Neural progenitor cell (in vitro differentiated cells): ENCODE measurements around the gene ABCC1. TPM values are rescaled to one million over a fixed set of nuclear protein-coding genes. Genes with fewer than 3 reads are reported as not detected.

ENCODE experiments used
- DNase-seq: peaks from one replicate; pipeline ENCODE4 v3.0.0-alpha.2; 2016; ENCODE audit warnings: low spot score
- H2AFZ ChIP-seq: fragments of 200-600 bp; sonication (generic); replicated peaks from 2 replicates; pipeline ENCODE4 v1.6.1; 2016; ENCODE audit warnings: antibody characterized with exemption
- H3F3A ChIP-seq: fragments of 200-600 bp; sonication (generic); 2 replicates; pipeline ENCODE4 v1.6.1; 2016; ENCODE audit warnings: antibody characterized with exemption, low read depth
- H3K27ac ChIP-seq: fragments of 200-600 bp; sonication (generic); 2 replicates; pipeline ENCODE4 v1.5.1; 2016; ENCODE audit warnings: mild to moderate bottlenecking
- H3K27me3 ChIP-seq: fragments of 200-600 bp; sonication (generic); 2 replicates; pipeline ENCODE4 v1.6.1; 2016; ENCODE audit warnings: mild to moderate bottlenecking, moderate library complexity
- H3K36me3 ChIP-seq: fragments of 200-600 bp; sonication (generic); 2 replicates; pipeline ENCODE4 v1.5.1; 2016
- H3K4me1 ChIP-seq: fragments of 200-600 bp; sonication (generic); 2 replicates; pipeline ENCODE4 v1.6.1; 2016; ENCODE audit warnings: mixed run types
- H3K4me2 ChIP-seq: fragments of 200-600 bp; sonication (generic); 2 replicates; pipeline ENCODE4 v1.6.1; 2016
- H3K4me3 ChIP-seq: fragments of 200-600 bp; sonication (generic); 2 replicates; pipeline ENCODE4 v1.5.1; 2016
- H3K79me2 ChIP-seq: fragments of 200-600 bp; sonication (generic); 2 replicates; pipeline ENCODE4 v1.6.1; 2016; ENCODE audit warnings: low read depth
- H3K9ac ChIP-seq: fragments of 200-600 bp; sonication (generic); 2 replicates; pipeline ENCODE4 v1.6.1; 2016
- H3K9me3 ChIP-seq: fragments of 200-600 bp; sonication (generic); 2 replicates; pipeline ENCODE4 v1.5.1; 2016; ENCODE audit warnings: low read depth
- H4K20me1 ChIP-seq: fragments of 200-600 bp; sonication (generic); 2 replicates; pipeline ENCODE4 v1.6.1; 2016; ENCODE audit warnings: low read depth
- H3K27ac Mint-ChIP-seq: 3 replicates; pipeline ENCODE4 v1.8.0; 2021; ENCODE audit warnings: mixed read lengths
- H3K27me3 Mint-ChIP-seq: 2 replicates; pipeline ENCODE4 v1.8.0; 2022; ENCODE audit warnings: low read depth, mild to moderate bottlenecking, inconsistent platforms, moderate library complexity, mixed read lengths; ENCODE audit not compliant: insufficient read depth
- H3K36me3 Mint-ChIP-seq: 3 replicates; pipeline ENCODE4 v1.8.0; 2021; ENCODE audit warnings: mixed read lengths
- H3K4me1 Mint-ChIP-seq: 3 replicates; pipeline ENCODE4 v1.8.0; 2021; ENCODE audit warnings: mixed read lengths
- H3K4me3 Mint-ChIP-seq: 3 replicates; pipeline ENCODE4 v1.8.0; 2021; ENCODE audit warnings: mild to moderate bottlenecking, moderate library complexity, mixed read lengths
- H3K9me3 Mint-ChIP-seq: 3 replicates; pipeline ENCODE4 v1.8.0; 2020; ENCODE audit warnings: mixed read lengths
- EZH2 ChIP-seq: fragments of 200-600 bp; sonication (generic); IDR thresholded peaks from 2 replicates; pipeline ENCODE4 v1.6.1; 2017; ENCODE audit warnings: antibody characterized with exemption, mild to moderate bottlenecking, moderate library complexity
- EZH2phosphoT487 ChIP-seq: fragments of 200-600 bp; sonication (generic); IDR thresholded peaks from 2 replicates; pipeline ENCODE4 v1.6.1; 2017; ENCODE audit warnings: antibody characterized with exemption
- total RNA-seq: library from RNA; depleted of rRNA; stranded (reverse); fragments of >200 nt; gene quantifications from 2 replicates; pipeline ENCODE4 v1.2.3, GENCODE V29; 2015; ENCODE audit warnings: low replicate concordance
- TF ChIP-seq, protein P1 (sequence below): fragments of 200-600 bp; sonication (generic); IDR thresholded peaks from 2 replicates; pipeline ENCODE4 v1.5.1; 2017; ENCODE audit warnings: antibody characterized with exemption, mild to moderate bottlenecking

The ABCC1 gene
- total RNA-seq, 1 donor from 2014 or later, result 17.5 TPM

- Mint-ChIP-seq H3K9me3 (no peaks in the 10 kb centered on the region), H3K36me3 (peaks cover 31% of the 10 kb centered on the region), H3K4me1 (no peaks in the 10 kb centered on the region)
Measured at GRCh38 chr16:16136588-16136987, 187.2 kb downstream of the ABCC1 start.

GRCh38 chr16:16137110-16137509 is 187.7 kb downstream of the ABCC1 start:
- no peaks in the 10 kb centered on the region for H3K79me2 ChIP-seq

More at GRCh38 chr16:16136588-16136987, 187.2 kb downstream of the ABCC1 start:
- Mint-ChIP-seq H3K4me3 (no peak overlapping the region), H3K27ac (no peak overlapping the region), H3K27me3 (peaks cover 2% of the 10 kb centered on the region)
- Histone ChIP-seq H3K4me3 (no peak overlapping the region), H3K27me3 (no peaks in the 10 kb centered on the region), H3K4me2 (no peak overlapping the region), H2AFZ (no peak overlapping the region), H3F3A (no peaks in the 10 kb centered on the region), H3K27ac (no peak overlapping the region), H4K20me1 (no peaks in the 10 kb centered on the region), H3K79me2 (no peaks in the 10 kb centered on the region), H3K4me1 (no peaks in the 10 kb centered on the region), H3K36me3 (no peaks in the 10 kb centered on the region), H3K9ac (no peak overlapping the region), H3K9me3 (no peaks in the 10 kb centered on the region)
- no peak for DNase-seq
- no peak for TF ChIP-seq EZH2phosphoT487
- no peak for TF ChIP-seq EZH2

GRCh38 chr16:16138034-16138635 is 188.7 kb downstream of the ABCC1 start:
- Mint-ChIP-seq H3K36me3 (peaks cover 26% of the 10 kb centered on the region), H3K4me1 (no peaks in the 10 kb centered on the region), H3K9me3 (no peaks in the 10 kb centered on the region), H3K27ac (no peak overlapping the region), H3K27me3 (peaks cover 4% of the 10 kb centered on the region), H3K4me3 (no peak overlapping the region)
- Histone ChIP-seq H2AFZ (no peak overlapping the region), H3F3A (no peaks in the 10 kb centered on the region), H4K20me1 (no peaks in the 10 kb centered on the region), H3K9ac (no peak overlapping the region), H3K79me2 (no peaks in the 10 kb centered on the region), H3K4me2 (no peak overlapping the region), H3K4me3 (no peak overlapping the region), H3K27ac (no peak overlapping the region), H3K9me3 (no peaks in the 10 kb centered on the region), H3K4me1 (no peaks in the 10 kb centered on the region), H3K27me3 (no peaks in the 10 kb centered on the region), H3K36me3 (no peaks in the 10 kb centered on the region)
- no peak for DNase-seq
- TF ChIP-seq EZH2 (no peak), EZH2phosphoT487 (no peak)
- TF ChIP-seq, protein P1, sequence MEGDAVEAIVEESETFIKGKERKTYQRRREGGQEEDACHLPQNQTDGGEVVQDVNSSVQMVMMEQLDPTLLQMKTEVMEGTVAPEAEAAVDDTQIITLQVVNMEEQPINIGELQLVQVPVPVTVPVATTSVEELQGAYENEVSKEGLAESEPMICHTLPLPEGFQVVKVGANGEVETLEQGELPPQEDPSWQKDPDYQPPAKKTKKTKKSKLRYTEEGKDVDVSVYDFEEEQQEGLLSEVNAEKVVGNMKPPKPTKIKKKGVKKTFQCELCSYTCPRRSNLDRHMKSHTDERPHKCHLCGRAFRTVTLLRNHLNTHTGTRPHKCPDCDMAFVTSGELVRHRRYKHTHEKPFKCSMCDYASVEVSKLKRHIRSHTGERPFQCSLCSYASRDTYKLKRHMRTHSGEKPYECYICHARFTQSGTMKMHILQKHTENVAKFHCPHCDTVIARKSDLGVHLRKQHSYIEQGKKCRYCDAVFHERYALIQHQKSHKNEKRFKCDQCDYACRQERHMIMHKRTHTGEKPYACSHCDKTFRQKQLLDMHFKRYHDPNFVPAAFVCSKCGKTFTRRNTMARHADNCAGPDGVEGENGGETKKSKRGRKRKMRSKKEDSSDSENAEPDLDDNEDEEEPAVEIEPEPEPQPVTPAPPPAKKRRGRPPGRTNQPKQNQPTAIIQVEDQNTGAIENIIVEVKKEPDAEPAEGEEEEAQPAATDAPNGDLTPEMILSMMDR, result no peak

More at GRCh38 chr16:16137110-16137509, 187.7 kb downstream of the ABCC1 start:
- Mint-ChIP-seq H3K27ac (no peak overlapping the region), H3K36me3 (peaks cover 28% of the 10 kb centered on the region), H3K27me3 (peaks cover 4% of the 10 kb centered on the region), H3K4me1 (no peaks in the 10 kb centered on the region), H3K9me3 (no peaks in the 10 kb centered on the region), H3K4me3 (no peak overlapping the region)
- Histone ChIP-seq H3K27ac (no peak overlapping the region), H2AFZ (no peak overlapping the region), H3K27me3 (no peaks in the 10 kb centered on the region), H3K36me3 (no peaks in the 10 kb centered on the region), H3K9ac (no peak overlapping the region), H3K4me3 (no peak overlapping the region), H3K4me2 (no peak overlapping the region), H3K9me3 (no peaks in the 10 kb centered on the region), H4K20me1 (no peaks in the 10 kb centered on the region), H3K4me1 (no peaks in the 10 kb centered on the region), H3F3A (no peaks in the 10 kb centered on the region)
- TF ChIP-seq, protein P1, result no peak
- TF ChIP-seq EZH2phosphoT487, result no peak
- no peak for DNase-seq

GRCh38 chr16:16139061-16139460 is 189.6 kb downstream of the ABCC1 start:
- no peak overlapping the region for H3K4me3 ChIP-seq
- H3K27me3 ChIP-seq, result no peaks in the 10 kb centered on the region
- no peaks in the 10 kb centered on the region for H3K4me1 ChIP-seq
- no peak overlapping the region for H3K9ac ChIP-seq
- H4K20me1 ChIP-seq, result peaks cover 3% of the 10 kb centered on the region
- H3K9me3 Mint-ChIP-seq, result no peaks in the 10 kb centered on the region
- peaks cover 20% of the 10 kb centered on the region for H3K36me3 Mint-ChIP-seq
- H3K4me2 ChIP-seq, result no peak overlapping the region
- H3F3A ChIP-seq, result no peaks in the 10 kb centered on the region
- no peaks in the 10 kb centered on the region for H3K36me3 ChIP-seq
- no peaks in the 10 kb centered on the region for H3K79me2 ChIP-seq
- no peak overlapping the region for H3K4me3 Mint-ChIP-seq
- no peaks in the 10 kb centered on the region for H3K4me1 Mint-ChIP-seq
- no peak for DNase-seq
- no peaks in the 10 kb centered on the region for H3K9me3 ChIP-seq
- TF ChIP-seq, protein P1, result no peak
- no peak for TF ChIP-seq EZH2phosphoT487
- TF ChIP-seq EZH2, result no peak
- no peak overlapping the region for H2AFZ ChIP-seq
- H3K27ac Mint-ChIP-seq, result no peak overlapping the region
- H3K27me3 Mint-ChIP-seq, result peaks cover 4% of the 10 kb centered on the region
- no peak overlapping the region for H3K27ac ChIP-seq
